Measurements from ENCODE around the gene HSPA1L. TPM values are rescaled to one million over a fixed set of nuclear protein-coding genes. Genes with fewer than 3 reads are reported as not detected.
"Not testable (repeated sequence)": the region's sequence is repeated elsewhere in the genome, so short reads cannot be mapped to it uniquely, and the experiment has no call there.

The HSPA1L gene
- total RNA-seq, 3 donors from 2014 or later: 1.3 to 1.9 (median 1.6) TPM

DNA sequence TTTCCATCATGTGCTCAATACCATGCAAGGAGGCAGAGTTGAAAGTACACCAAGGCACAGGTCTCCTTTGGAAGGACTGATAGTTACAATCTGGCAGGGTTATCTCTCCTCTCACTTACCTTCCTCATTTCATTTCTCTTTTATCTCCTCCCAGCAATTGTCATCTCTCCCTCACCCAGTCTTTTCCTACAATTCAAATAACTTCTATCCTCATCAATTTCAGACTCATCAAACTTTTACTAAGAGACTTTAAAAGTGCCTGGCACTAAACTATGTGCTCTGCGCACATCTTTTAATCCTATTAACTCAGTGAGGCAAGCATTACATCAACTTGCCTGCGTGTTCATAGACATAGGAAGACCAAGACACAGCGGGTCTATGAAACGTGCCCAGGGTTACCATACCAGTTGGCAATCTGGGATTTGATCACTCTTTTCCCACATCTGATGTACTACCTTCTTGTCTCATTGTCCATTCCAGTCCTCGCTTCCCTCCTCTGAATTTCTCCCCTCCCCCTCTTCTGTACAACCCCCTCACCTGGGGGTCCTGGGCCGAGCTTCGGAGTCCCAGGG is 20.7 kb downstream of the HSPA1L start:
- Histone ChIP-seq H3K27ac (peak overlapping the region; percentile 97 to 99), H3K27me3 (no peaks in the 10 kb centered on the region), H3K9me3 (no peaks in the 10 kb centered on the region), H3K4me3 (peak overlapping the region; percentile 74 to 88 (median 75)), H3K4me1 (no peaks in the 10 kb centered on the region), H3K36me3 (no peaks in the 10 kb centered on the region)
- intact Hi-C loops (cut with DNase I; ENCODE audit: low total_unique reads): no loop called here
- DNase-seq (ENCODE audit: low spot score in 2 of 2): no peak
- TF ChIP-seq POLR2A (IDR thresholded peaks at IDR 0.05) (no peak), CTCF (IDR thresholded peaks at IDR 0.05) (no peak)

GRCh38 chr6:31793927-31794245 is 21.2 kb downstream of the HSPA1L start:
- DNase-seq (ENCODE audit: low spot score in 2 of 2); H3K36me3 ChIP-seq; H3K27me3 ChIP-seq; H3K9me3 ChIP-seq; intact Hi-C loops (cut with DNase I; ENCODE audit: low total_unique reads); H3K4me1 ChIP-seq: not testable (repeated sequence)
- H3K27ac ChIP-seq: peak overlapping the region in 1 of 2 donors; percentile 97
- peak overlapping the region in 2 of 3 donors; percentile 74 to 88 for H3K4me3 ChIP-seq

- Histone ChIP-seq H3K4me1 (no peaks in the 10 kb centered on the region), H3K9me3 (no peaks in the 10 kb centered on the region), H3K27me3 (no peaks in the 10 kb centered on the region), H3K36me3 (no peaks in the 10 kb centered on the region), H3K4me3 (no peak overlapping the region), H3K27ac (peak overlapping the region in 1 of 2 donors; percentile 48)
- TF ChIP-seq CTCF (IDR thresholded peaks at IDR 0.05): no peak
- no peak for TF ChIP-seq POLR2AphosphoS5 (IDR thresholded peaks at IDR 0.05)
- TF ChIP-seq POLR2A (IDR thresholded peaks at IDR 0.05): no peak
- intact Hi-C loops (cut with DNase I; ENCODE audit: low total_unique reads): no loop called here
- DNase-seq (ENCODE audit: low spot score in 2 of 2): no peak
Measured at GRCh38 chr6:31792761-31793171, 22.3 kb downstream of the HSPA1L start.

DNA sequence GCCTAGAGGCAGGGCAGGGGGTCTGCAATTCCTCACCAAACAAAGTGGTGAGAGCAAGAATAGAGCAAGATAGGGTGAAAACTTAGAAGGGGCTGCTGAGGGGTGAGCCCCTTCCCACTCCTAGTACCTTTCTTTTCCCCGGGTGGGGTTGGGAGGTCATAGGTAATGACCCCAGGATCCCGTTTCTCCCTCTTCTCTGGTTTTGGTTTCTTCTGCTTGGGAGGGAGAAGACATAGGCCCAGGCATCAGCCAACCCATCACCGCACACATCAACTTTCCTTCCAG is 23.1 kb downstream of the HSPA1L start:
- Histone ChIP-seq H3K27ac (no peak overlapping the region), H3K36me3 (no peaks in the 10 kb centered on the region), H3K4me3 (no peak overlapping the region), H3K4me1 (no peaks in the 10 kb centered on the region), H3K9me3 (no peaks in the 10 kb centered on the region), H3K27me3 (no peaks in the 10 kb centered on the region)
- intact Hi-C loops (cut with DNase I; ENCODE audit: low total_unique reads): no loop called here
- TF ChIP-seq POLR2AphosphoS5 (IDR thresholded peaks at IDR 0.05): no peak
- TF ChIP-seq POLR2A (IDR thresholded peaks at IDR 0.05): no peak
- no peak for TF ChIP-seq CTCF (IDR thresholded peaks at IDR 0.05)
- no peak for DNase-seq (ENCODE audit: low spot score in 2 of 2)

DNA sequence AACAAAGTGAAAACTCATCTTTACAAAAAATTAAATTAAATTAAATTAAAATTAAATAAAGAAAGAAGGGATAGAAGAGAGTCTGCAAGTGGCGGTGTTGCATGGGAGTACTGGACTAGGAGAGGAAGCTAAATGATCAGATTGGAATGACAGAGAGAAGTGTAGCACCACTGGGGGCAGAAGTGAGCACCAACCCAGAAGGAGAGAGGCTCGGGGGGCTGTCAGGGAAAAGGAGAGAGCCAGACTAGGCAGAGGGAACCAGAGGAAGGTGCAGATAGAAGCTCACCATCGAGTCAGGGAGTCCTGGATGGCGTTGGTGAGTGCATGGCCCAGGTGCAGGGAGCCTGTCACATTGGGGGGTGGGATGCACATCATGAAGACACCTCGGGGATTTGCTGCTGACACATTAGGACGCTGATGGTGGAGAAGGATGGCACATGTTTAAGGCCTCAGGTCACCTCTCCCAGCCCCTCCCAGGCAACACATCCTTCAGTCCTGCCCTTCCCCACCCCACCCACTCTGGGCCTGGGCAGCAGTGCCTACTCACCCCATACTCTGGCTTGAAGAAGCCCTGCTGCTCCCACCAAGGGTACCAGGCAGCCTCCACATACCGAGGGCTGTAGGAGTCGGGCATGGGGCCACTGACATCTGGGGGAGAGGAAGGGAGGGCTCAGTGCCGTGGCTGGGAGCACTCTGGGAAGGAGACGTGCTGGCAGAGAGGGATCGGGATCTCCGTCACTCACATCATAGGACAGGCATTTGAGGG is 23.6 kb downstream of the HSPA1L start:
- intact Hi-C loops (cut with DNase I; ENCODE audit: low total_unique reads): no loop called here
- H3K9me3 ChIP-seq: no peaks in the 10 kb centered on the region
- H3K27me3 ChIP-seq: no peaks in the 10 kb centered on the region
- no peaks in the 10 kb centered on the region for H3K36me3 ChIP-seq
- no peak for TF ChIP-seq POLR2AphosphoS5 (IDR thresholded peaks at IDR 0.05)
- peak; percentile 14 to 45 (median 39) for TF ChIP-seq CTCF (IDR thresholded peaks at IDR 0.05)
- TF ChIP-seq POLR2A (IDR thresholded peaks at IDR 0.05): no peak
- DNase-seq (ENCODE audit: low spot score in 2 of 2): no peak
- H3K4me1 ChIP-seq: no peaks in the 10 kb centered on the region
- no peak overlapping the region for H3K27ac ChIP-seq
- no peak overlapping the region for H3K4me3 ChIP-seq

Data from breast epithelium (tissue), 4 donors.